GM23248 (cell line): ENCODE data around the gene NHSL2.

Source experiments
- EZH2 ChIP-seq: fragments of 200-600 bp; sonication (generic); IDR thresholded peaks from 2 replicates; pipeline ENCODE4 v1.6.1; 2018; ENCODE audit warnings: antibody characterized with exemption, mild to moderate bottlenecking; ENCODE audit not compliant: insufficient read depth, poor library complexity, severe bottlenecking
- EZH2phosphoT487 ChIP-seq: fragments of 200-600 bp; sonication (generic); IDR thresholded peaks from 2 replicates; pipeline ENCODE4 v1.6.1; 2018; ENCODE audit warnings: antibody characterized with exemption, moderate library complexity, mild to moderate bottlenecking, low read depth; ENCODE audit not compliant: insufficient read depth

- TF ChIP-seq EZH2phosphoT487 = no peak
- TF ChIP-seq EZH2 = no peak
Measured at GRCh38 chrX:71945237-71945805, 34.7 kb downstream of the NHSL2 start.
